Breast epithelium (tissue), 4 donors: ENCODE measurements around the gene TUSC2. TPM values are rescaled to one million over a fixed set of nuclear protein-coding genes. Genes with fewer than 3 reads are reported as not detected.

Experiments
- DNase-seq, 2 donors: peaks; one replicate each; pipeline ENCODE4 v3.0.0-alpha.2; 2019; ENCODE audit warnings: low spot score in 2 of 2
- H3K27ac ChIP-seq, 2 donors: fragments of 200-600 bp; sonication (generic) in 1 of 2; one replicate each; pipeline ENCODE4 v1.5.1; 2016 to 2019; ENCODE audit warnings: mild to moderate bottlenecking in 1 of 2
- H3K27me3 ChIP-seq, 2 donors: fragments of 200-600 bp; sonication (generic) in 1 of 2; one replicate each; pipeline versions ENCODE4 v1.5.1 to v1.6.0; 2017 to 2019; ENCODE audit warnings: control low read depth in 1 of 2, mild to moderate bottlenecking in 1 of 2
- H3K36me3 ChIP-seq: fragments of 200-600 bp; one replicate; pipeline ENCODE4 v1.5.1; 2019
- H3K4me1 ChIP-seq, 2 donors: fragments of 200-600 bp; sonication (generic); one replicate each; pipeline ENCODE4 v1.5.1; 2016 to 2019; ENCODE audit warnings: control low read depth in 1 of 2
- H3K4me3 ChIP-seq, 3 donors: fragments of 200-600 bp; sonication (generic); 1 replicate in 2 of 3; 2 replicates in 1 of 3; pipeline ENCODE4 v1.5.1; 2016 to 2019; ENCODE audit warnings: mild to moderate bottlenecking in 3 of 3, moderate library complexity in 2 of 3
- H3K9me3 ChIP-seq, 2 donors: fragments of 200-600 bp; sonication (generic) in 1 of 2; one replicate each; pipeline ENCODE4 v1.5.1; 2016 to 2019; ENCODE audit warnings: control low read depth in 1 of 2
- CTCF ChIP-seq, 3 donors: fragments of 450-650 bp; IDR thresholded peaks; one replicate each; pipeline ENCODE4 v1.5.1; 2016 to 2017; ENCODE audit warnings: antibody characterized with exemption in 3 of 3, mild to moderate bottlenecking in 3 of 3, moderate library complexity in 3 of 3
- POLR2A ChIP-seq: fragments of 450-650 bp; IDR thresholded peaks from one replicate; pipeline ENCODE4 v1.6.1; 2016; ENCODE audit warnings: antibody characterized with exemption, mild to moderate bottlenecking, moderate library complexity
- POLR2AphosphoS5 ChIP-seq, 3 donors: sonication (generic); formaldehyde crosslinking; IDR thresholded peaks; one replicate each; pipeline ENCODE4 v1.6.1; 2017; ENCODE audit warnings: antibody characterized with exemption in 3 of 3
- intact Hi-C: fragments of 100-400 bp; cut with DNase I; formaldehyde crosslinking; loops from one replicate; pipeline ENCODE4 v1.15.1; 2023; ENCODE audit warnings: low total_unique reads
- total RNA-seq, 3 donors: library from RNA; depleted of rRNA; stranded (reverse); fragments of >200 nt; gene quantifications; one replicate each; pipeline ENCODE4 v1.1.0, GENCODE V29; 2016

Gene TUSC2
- total RNA-seq, 3 donors from 2014 or later = 18.1 to 25.9 (median 21.3) TPM

GRCh38 chr3:50297896-50298725, 29.9 kb downstream of the TUSC2 start:
- DNase-seq = no peak
- H3K36me3 ChIP-seq = no peaks in the 10 kb centered on the region
- H3K27me3 ChIP-seq = no peaks in the 10 kb centered on the region
- H3K4me1 ChIP-seq = peaks cover 5 to 11% of the 10 kb centered on the region in 2 donors
- H3K4me3 ChIP-seq = peak overlapping the region; percentile 62 to 92 (median 70)
- intact Hi-C loops = loop anchor here (5.0 kb wide), 2 partner anchors 866 to 1039 kb away; no protein-coding TSS in a partner anchor
- H3K27ac ChIP-seq = peak overlapping the region; percentile 91 to 94
- TF ChIP-seq CTCF (IDR thresholded peaks at IDR 0.05) (peak in 1 of 3 donors; percentile 11), POLR2AphosphoS5 (IDR thresholded peaks at IDR 0.05) (no peak), POLR2A (no peak)
- H3K9me3 ChIP-seq = no peaks in the 10 kb centered on the region

DNA sequence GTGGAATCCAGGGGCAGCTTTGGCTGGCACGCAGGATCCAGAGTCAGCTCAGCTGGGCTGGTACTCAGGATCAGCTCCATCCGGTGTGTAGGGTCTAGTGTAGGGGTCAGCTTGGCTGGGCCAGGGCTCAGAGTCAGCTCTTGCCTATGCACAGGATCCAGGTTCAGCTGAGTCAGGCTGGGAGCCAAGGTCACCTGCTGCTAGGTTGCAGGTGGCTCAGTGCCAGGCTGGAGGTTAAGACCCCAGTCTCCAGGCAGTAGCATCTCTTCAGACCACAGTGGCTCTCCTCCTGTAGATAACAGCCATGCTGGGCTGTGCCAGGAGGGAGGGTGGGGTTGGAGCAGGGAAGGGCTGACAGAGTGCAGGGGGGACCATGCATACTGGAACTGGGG, 30.6 kb downstream of the TUSC2 start:
- intact Hi-C loops = loop anchor here (5.0 kb wide), 2 partner anchors 865 to 1040 kb away; no protein-coding TSS in a partner anchor
- Histone ChIP-seq H3K27ac (no peak overlapping the region), H3K9me3 (no peaks in the 10 kb centered on the region), H3K4me3 (no peak overlapping the region), H3K27me3 (no peaks in the 10 kb centered on the region), H3K4me1 (peaks cover 9 to 11% of the 10 kb centered on the region in 2 donors), H3K36me3 (no peaks in the 10 kb centered on the region)
- DNase-seq = no peak
- TF ChIP-seq CTCF (IDR thresholded peaks at IDR 0.05) (no peak), POLR2A (no peak), POLR2AphosphoS5 (IDR thresholded peaks at IDR 0.05) (no peak)

GRCh38 chr3:50296721-50297383, 31.2 kb downstream of the TUSC2 start:
- Histone ChIP-seq H3K27me3 (no peaks in the 10 kb centered on the region), H3K4me3 (no peak overlapping the region), H3K36me3 (no peaks in the 10 kb centered on the region), H3K4me1 (peaks cover 9 to 11% of the 10 kb centered on the region in 2 donors), H3K9me3 (no peaks in the 10 kb centered on the region), H3K27ac (no peak overlapping the region)
- intact Hi-C loops = loop anchor here (5.0 kb wide), 2 partner anchors 865 to 1040 kb away; no protein-coding TSS in a partner anchor
- DNase-seq = no peak
- TF ChIP-seq CTCF (IDR thresholded peaks at IDR 0.05) (no peak), POLR2A (no peak), POLR2AphosphoS5 (IDR thresholded peaks at IDR 0.05) (no peak)

DNA sequence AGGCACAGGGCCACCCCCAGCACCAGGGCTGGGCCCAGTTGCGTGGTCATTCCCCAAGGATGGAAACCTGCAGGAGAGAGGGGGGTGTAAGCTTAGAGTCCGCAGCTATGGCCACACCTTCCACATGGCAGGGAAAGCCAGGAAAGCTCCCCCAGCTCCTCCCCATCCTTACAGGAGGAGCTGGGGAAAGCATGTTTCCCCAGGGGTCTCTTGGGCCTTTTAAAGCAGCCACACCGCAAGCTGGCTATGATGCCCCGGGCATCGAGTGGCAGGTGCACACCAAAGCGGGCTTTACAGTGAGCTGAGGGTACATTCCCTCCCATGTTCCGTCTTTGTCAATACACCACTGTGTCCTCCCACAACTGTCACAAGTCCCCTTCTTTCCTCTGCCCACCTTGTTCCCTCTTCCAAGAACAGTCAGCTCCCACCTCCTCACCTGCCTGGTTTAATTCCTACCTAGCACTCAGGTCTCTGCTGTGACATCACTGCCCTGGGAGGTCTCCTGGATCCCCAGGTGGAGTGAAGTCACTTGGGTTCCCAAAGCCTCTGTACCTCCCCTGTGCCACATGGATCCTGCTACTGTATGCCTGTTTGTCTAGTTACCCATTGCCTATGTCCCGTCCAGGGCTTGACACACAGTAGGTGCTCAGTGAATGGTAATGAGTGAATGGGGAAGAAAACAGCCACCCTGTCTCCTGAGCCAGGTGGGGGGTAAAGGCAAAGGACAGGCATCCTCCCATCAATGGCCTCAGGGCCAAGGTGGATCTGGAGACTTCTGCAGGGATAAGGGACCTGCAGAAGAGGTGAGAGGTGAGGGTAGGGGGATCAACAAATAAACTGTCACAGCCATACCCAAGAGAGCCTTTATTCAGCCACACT, 32.2 kb downstream of the TUSC2 start:
- no peak for DNase-seq
- no peak overlapping the region for H3K4me3 ChIP-seq
- intact Hi-C loops = loop anchor here (5.0 kb wide), 2 partner anchors 863 to 1042 kb away; no protein-coding TSS in a partner anchor
- no peaks in the 10 kb centered on the region for H3K36me3 ChIP-seq
- TF ChIP-seq CTCF (IDR thresholded peaks at IDR 0.05) (no peak), POLR2A (no peak), POLR2AphosphoS5 (IDR thresholded peaks at IDR 0.05) (no peak)
- no peaks in the 10 kb centered on the region for H3K9me3 ChIP-seq
- no peak overlapping the region for H3K27ac ChIP-seq
- peaks cover 9 to 16% of the 10 kb centered on the region in 2 donors for H3K4me1 ChIP-seq
- H3K27me3 ChIP-seq = no peaks in the 10 kb centered on the region
